NCI-H1105 treated with DMSO at 0.1 percent for 48 hours (cell line): ENCODE measurements around the gene TNS1.

Source experiments
- DNase-seq: peaks from one replicate; lab custom pipeline; 2025; lab: John Stamatoyannopoulos, UW

TNS1 gene

GRCh38 chr2:217870528-217871011, 132.2 kb downstream of the TNS1 start:
- no peak for DNase-seq

- no peak for DNase-seq
These were observed 133.9 kb downstream of the TNS1 start for GRCh38 chr2:217868911-217869334.

DNA sequence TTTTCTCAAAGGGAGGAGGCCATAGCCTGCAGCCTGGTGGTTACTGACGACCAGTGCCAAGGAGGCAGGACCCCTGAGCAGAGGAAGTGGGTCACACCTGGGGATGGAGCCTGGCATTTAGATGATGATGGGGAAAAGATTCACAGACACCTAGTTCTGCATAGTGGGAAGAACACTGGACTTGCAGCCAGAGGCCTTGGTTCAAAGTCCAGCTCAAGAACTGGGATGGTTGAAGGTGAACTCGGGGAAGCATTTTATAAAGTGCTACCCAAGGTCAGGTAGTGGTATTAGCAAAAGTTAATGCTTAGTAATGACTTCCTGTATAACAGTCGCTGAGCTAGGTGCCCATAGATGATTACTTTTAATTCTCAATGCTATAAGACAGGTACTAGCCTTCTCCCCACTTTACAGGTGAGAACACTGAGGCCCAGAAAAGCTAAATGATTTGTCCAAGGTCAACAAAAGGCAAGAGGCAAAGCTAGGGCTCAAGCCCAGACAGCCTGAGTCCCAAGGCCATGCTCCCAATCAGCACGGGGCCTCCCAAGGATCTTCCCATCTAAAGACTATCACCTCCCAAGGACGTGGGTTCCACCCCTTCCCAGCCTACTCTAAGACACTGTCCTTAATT, 134.4 kb downstream of the TNS1 start:
- no peak for DNase-seq

DNA sequence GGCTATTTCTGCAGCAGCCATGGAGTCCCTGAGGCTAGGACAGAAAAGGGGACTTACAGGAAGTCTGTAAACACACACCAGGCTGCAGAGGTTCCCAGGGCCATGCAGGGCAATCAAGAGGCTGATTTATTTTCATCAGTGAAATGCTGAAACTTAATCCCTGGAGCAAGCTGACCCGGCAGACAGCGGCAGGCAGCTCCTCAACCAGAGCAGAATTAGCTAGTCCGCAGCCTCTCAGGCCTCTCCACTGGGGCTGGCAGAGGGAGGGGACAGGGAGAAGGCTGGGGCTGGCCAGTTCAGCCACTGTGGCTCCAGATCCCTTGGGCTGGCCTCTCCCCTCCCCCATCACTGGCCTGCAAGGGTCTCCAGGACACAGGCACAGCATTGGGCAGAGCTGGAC, 136.3 kb downstream of the TNS1 start:
- DNase-seq: no peak

- DNase-seq: no peak
These were observed 137.6 kb downstream of the TNS1 start for GRCh38 chr2:217864963-217865772.

GRCh38 chr2:217863883-217864282, 138.9 kb downstream of the TNS1 start:
- DNase-seq: no peak

DNA sequence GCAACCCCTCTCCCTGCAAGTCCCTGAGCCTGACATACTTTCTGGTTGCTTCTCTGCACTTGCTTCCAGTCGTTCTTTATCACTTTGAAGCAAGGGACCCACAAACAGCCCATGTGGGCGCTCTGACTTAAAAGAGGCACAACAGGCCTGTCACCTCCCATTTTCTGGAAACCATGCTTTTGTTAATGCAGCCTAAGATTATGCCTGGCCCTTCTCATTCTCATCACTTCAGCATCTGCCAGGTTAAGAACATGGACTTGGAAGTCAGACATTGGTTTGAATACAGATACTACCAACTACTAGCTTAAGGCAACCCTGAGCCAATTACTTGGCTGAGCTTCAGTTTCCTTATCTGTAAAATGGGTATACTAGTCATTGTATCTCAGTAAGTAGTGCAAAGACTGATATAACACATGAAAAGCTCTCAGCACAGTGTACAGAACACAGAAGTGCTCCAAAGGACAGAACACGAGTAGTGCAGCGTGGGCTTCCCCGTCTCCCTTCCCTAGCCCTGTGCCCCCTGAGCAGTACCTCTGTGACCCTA, 141.4 kb downstream of the TNS1 start:
- no peak for DNase-seq

- no peak for DNase-seq
These were observed 142.9 kb downstream of the TNS1 start for GRCh38 chr2:217859926-217860325.

GRCh38 chr2:217858519-217859491, 144.0 kb downstream of the TNS1 start:
- peak; percentile 16 for DNase-seq

- no peak for DNase-seq
These were observed 144.9 kb downstream of the TNS1 start for GRCh38 chr2:217857624-217858506.

- no peak for DNase-seq
These were observed 145.9 kb downstream of the TNS1 start for GRCh38 chr2:217856871-217857270.

DNA sequence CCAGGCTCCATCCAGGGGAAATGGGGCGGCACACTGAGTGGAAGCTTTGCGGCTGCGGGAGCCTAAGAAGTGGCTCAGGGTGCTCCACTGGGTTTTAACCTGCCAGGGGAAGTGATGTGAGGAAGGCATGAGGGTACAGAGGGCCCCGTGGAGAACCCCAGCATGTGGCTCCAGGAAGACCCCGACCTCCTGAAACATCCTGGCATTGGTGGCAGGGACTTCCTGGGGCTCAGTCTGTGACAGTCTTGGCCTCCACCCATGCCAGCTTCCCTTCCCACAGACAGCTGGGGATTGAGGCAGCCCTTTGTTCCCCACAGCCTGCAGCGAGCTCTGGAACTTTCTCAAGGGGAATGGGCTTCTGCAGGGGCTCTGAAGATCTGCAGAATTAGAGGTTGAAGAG, 146.6 kb downstream of the TNS1 start:
- DNase-seq: no peak

GRCh38 chr2:217854684-217855420, 147.9 kb downstream of the TNS1 start:
- DNase-seq: no peak

DNA sequence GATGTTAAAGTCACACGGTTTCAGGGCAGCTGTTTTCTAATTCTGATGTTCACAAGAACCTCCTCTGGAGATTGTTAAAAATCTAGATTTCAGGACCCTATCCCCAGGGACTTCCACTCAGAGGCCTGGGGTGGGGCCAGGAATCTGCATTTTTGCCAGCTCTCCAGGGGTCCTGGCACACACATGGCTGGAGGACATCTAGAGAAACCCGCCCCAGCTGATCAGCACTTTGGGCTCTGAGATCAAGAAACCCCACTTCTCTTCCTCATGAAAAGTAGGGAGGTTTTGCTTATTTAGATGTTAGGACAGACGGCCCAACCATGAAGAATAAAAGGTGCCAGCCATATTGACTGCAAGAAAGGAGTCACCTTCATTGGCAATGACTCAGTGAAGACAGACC, 148.8 kb downstream of the TNS1 start:
- DNase-seq: no peak

DNA sequence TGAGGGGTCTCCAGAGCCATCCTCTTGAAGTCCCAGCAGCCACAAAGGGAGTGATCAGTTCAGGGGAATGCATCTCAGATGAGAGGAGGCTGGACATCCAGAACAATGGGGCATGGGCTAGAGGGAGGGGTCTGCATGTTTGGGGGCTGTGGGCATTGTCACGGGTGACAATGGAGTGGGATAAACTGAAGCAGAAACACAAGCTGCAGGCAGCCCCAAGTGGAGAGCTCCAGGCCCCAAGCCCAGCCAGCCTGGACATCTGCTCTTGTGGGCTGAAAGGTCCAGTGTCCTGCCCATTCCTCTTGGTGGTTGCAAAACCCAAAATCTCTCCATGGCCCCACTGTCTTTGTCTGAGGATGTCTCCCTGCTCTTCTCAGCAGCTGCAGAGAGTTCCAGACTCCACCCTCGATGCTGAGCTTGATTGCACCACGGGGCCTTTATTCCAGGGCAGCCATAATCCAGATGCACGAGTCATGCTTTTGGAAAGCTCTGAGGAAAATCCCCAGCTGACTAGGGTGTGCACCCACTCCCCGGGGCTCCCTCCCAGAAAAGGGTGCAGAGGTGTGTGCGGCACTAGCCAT, 149.4 kb downstream of the TNS1 start:
- DNase-seq: no peak

- no peak for DNase-seq
These were observed 150.1 kb downstream of the TNS1 start for GRCh38 chr2:217852555-217853211.

DNA sequence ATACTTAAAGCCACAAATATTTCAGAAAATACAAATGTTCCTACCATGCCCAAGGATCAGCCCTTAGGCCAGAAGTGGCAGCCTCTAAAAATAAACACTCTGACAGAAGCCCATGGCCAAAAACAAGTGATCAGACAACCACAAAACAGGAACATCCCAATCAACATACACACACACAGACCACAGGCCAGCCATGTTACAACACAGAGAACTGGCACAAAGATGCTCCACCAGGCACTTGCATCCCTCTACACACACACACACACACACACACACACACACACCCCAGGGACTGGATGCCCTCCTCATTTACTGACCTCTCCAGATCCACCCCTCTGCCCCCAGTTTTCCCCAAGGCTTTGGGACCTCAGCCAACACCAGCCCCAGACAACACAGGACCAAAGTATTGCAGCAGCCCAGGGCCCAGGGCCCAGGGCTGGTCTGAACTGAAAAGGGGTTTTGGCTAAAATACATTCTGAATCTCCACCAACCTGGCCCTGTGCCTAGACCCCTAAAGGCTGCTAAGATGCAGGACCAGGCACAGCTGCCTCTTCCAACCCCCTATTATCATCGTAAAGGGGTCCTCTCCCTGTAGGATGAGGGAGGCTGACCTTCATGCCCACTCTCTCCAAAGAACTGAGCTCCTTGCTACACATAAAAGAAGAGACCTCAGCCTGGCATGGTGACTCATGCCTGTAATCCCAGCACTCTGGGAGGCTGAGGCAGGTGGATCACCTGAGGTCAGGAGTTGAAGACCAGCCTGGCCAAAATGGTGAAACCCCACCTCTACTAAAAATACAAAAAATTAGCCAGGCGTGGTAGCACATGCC, 151.4 kb downstream of the TNS1 start:
- DNase-seq: no peak
